HCT116 (cell line): Measurements from ENCODE around the gene NPSR1. TPM values are rescaled to one million over a fixed set of nuclear protein-coding genes. Genes with fewer than 3 reads are reported as not detected.

Experiments used
- ATAC-seq: fragments of 200-7000 bp; cut with Tn5 transposase; 2 replicates; pipeline ENCODE4 v1.9.1; 2020; ENCODE audit warnings: mild to moderate bottlenecking, moderate library complexity
- BruUV-seq: library from RNA; stranded (reverse); fragments of 400-500 nt; replicated peaks from 2 replicates; lab custom pipeline; 2021; lab: Mats Ljungman, UMichigan
- CTCF ChIA-PET: fragments of 300-600 bp; sonication (Branson Sonifier 250); formaldehyde crosslinking; loops from one replicate; lab custom pipeline; 2021; ENCODE audit warnings: antibody characterized with exemption; lab: Charles Lee
- POLR2A ChIA-PET: fragments of 300-600, 350-600 bp; sonication (Branson Sonifier 250); formaldehyde crosslinking; loops from one replicate; lab custom pipeline; 2021; ENCODE audit warnings: antibody characterized with exemption; lab: Charles Lee
- RAD21 ChIA-PET, 2 experiments: fragments of 300-600 bp; sonication (Branson Sonifier 250); formaldehyde crosslinking; loops; one replicate each; lab custom pipeline; 2023; ENCODE audit warnings: low total read pairs in 2 of 2; ENCODE audit not compliant: uncharacterized antibody in 2 of 2, unreplicated experiment in 2 of 2, low non-redundant PET in 1 of 2; lab: Charles Lee
- DNase-seq: peaks from one replicate; pipeline ENCODE4 v3.0.0-alpha.2; 2010; ENCODE audit warnings: low read depth, low spot score
- H2AFZ ChIP-seq: fragments of 200-600 bp; shearing (Covaris generic), sonication (generic); 2 replicates; pipeline ENCODE4 v1.6.1; 2017; ENCODE audit warnings: low read depth, mixed run types, mixed read lengths, antibody characterized with exemption, low read length; ENCODE audit not compliant: poor library complexity, severe bottlenecking
- H3K27ac ChIP-seq: 2 replicates; pipeline ENCODE4 v1.5.1; 2012; ENCODE audit warnings: low read depth, low read length
- H3K27me3 ChIP-seq: fragments of 200-600 bp; sonication (generic); 2 replicates; pipeline ENCODE4 v1.6.1; 2016; ENCODE audit warnings: mixed run types, low read length, mixed read lengths; ENCODE audit not compliant: insufficient read depth
- H3K36me3 ChIP-seq, 2 experiments: fragments of 200-500 bp in 1 of 2; fragments of 200-600 bp in 1 of 2; sonication (Bioruptor generic) in 1 of 2; sonication (generic) in 1 of 2; 2 replicates each; pipeline versions ENCODE4 v1.5.1 to v1.6.1; 2014 to 2016; ENCODE audit warnings: low read length in 2 of 2, inconsistent platforms in 1 of 2, mixed read lengths in 1 of 2, mixed run types in 1 of 2; ENCODE audit not compliant: insufficient read depth in 2 of 2, control insufficient read depth in 1 of 2
- H3K4me1 ChIP-seq, 2 experiments: fragments of 200-600 bp in 1 of 2; sonication (generic) in 1 of 2; 2 replicates each; pipeline versions ENCODE4 v1.5.1 to v1.6.1; 2012 to 2017; ENCODE audit warnings: low read length in 2 of 2, inconsistent platforms in 1 of 2, mild to moderate bottlenecking in 1 of 2, mixed read lengths in 1 of 2, mixed run types in 1 of 2, moderate library complexity in 1 of 2; ENCODE audit not compliant: insufficient read depth in 2 of 2, control insufficient read depth in 1 of 2
- H3K4me2 ChIP-seq: fragments of 200-600 bp; sonication (generic); 2 replicates; pipeline ENCODE4 v1.6.1; 2017; ENCODE audit warnings: mixed run types, low read length, mixed read lengths
- H3K4me3 ChIP-seq, 2 experiments: fragments of 200-600 bp in 1 of 2; sonication (generic) in 1 of 2; replicated peaks in 1 of 2; 2 replicates each; pipeline ENCODE4 v1.5.1; 2011 to 2016; ENCODE audit warnings: low read length in 2 of 2, control low read depth in 1 of 2, low read depth in 1 of 2, mild to moderate bottlenecking in 1 of 2, mixed read lengths in 1 of 2, mixed run types in 1 of 2
- H3K79me2 ChIP-seq: fragments of 200-600 bp; sonication (generic); 2 replicates; pipeline ENCODE4 v1.6.1; 2017; ENCODE audit warnings: mild to moderate bottlenecking, mixed run types, low read length, moderate library complexity, mixed read lengths; ENCODE audit not compliant: insufficient read depth
- H3K9ac ChIP-seq: fragments of 200-600 bp; sonication (generic); 2 replicates; pipeline ENCODE4 v1.6.1; 2016; ENCODE audit warnings: low read length, mixed read lengths
- H3K9me2 ChIP-seq: fragments of 200-600 bp; sonication (generic), shearing (Covaris generic); 2 replicates; pipeline ENCODE4 v1.6.1; 2017; ENCODE audit warnings: mixed run types, mild to moderate bottlenecking, moderate library complexity; ENCODE audit not compliant: insufficient read depth
- H3K9me3 ChIP-seq, 2 experiments: fragments of 200-500 bp in 1 of 2; fragments of 200-600 bp in 1 of 2; sonication (Bioruptor generic) in 1 of 2; sonication (generic) in 1 of 2; 2 replicates each; pipeline ENCODE4 v1.6.1; 2014 to 2017; ENCODE audit warnings: low read length in 2 of 2, mixed read lengths in 2 of 2, inconsistent platforms in 1 of 2, low read depth in 1 of 2, mild to moderate bottlenecking in 1 of 2, mixed run types in 1 of 2, moderate library complexity in 1 of 2; ENCODE audit not compliant: control insufficient read depth in 1 of 2, insufficient read depth in 1 of 2
- H4K20me1 ChIP-seq: fragments of 200-600 bp; sonication (generic), shearing (Covaris generic); 2 replicates; pipeline ENCODE4 v1.6.1; 2017; ENCODE audit warnings: mixed run types, mild to moderate bottlenecking, moderate library complexity; ENCODE audit not compliant: insufficient read depth
- ATF3 ChIP-seq: IDR thresholded peaks from 2 replicates; pipeline ENCODE4 v1.6.1; 2012
- CBX3 ChIP-seq: IDR thresholded peaks from 2 replicates; pipeline ENCODE4 v1.6.1; 2012; ENCODE audit warnings: low read depth
- EGR1 ChIP-seq: IDR thresholded peaks from 2 replicates; pipeline ENCODE4 v1.6.1; 2012; ENCODE audit warnings: low read depth
- ELF1 ChIP-seq: IDR thresholded peaks from 2 replicates; pipeline ENCODE4 v1.6.1; 2012; ENCODE audit warnings: low read depth, borderline replicate concordance
- EZH2phosphoT487 ChIP-seq: fragments of 200-600 bp; IDR thresholded peaks from 2 replicates; pipeline ENCODE4 v1.6.1; 2018; ENCODE audit warnings: antibody characterized with exemption, borderline replicate concordance
- POLR2A ChIP-seq: IDR thresholded peaks from 2 replicates; pipeline ENCODE4 v1.7.0; 2011; ENCODE audit warnings: borderline replicate concordance; ENCODE audit not compliant: insufficient read depth, insufficient read length; ENCODE audit errors: extremely low read depth
- POLR2AphosphoS5 ChIP-seq: IDR thresholded peaks from 2 replicates; pipeline ENCODE4 v1.6.1; 2011; ENCODE audit warnings: mild to moderate bottlenecking, low read depth, low read length, moderate library complexity
- REST ChIP-seq: IDR thresholded peaks from 2 replicates; pipeline ENCODE4 v1.6.1; 2012; ENCODE audit warnings: low read depth
- SP1 ChIP-seq: IDR thresholded peaks from 2 replicates; pipeline ENCODE4 v1.6.1; 2012; ENCODE audit warnings: low read depth
- SRF ChIP-seq: IDR thresholded peaks from 2 replicates; pipeline ENCODE4 v1.6.1; 2012; ENCODE audit warnings: low read depth
- TCF7L2 ChIP-seq: IDR thresholded peaks from 2 replicates; pipeline ENCODE4 v1.7.0; 2011; ENCODE audit warnings: borderline replicate concordance, inconsistent platforms; ENCODE audit not compliant: insufficient read depth, insufficient read length; ENCODE audit errors: extremely low read depth
- YY1 ChIP-seq: IDR thresholded peaks from 2 replicates; pipeline ENCODE4 v1.6.1; 2011; ENCODE audit warnings: low read length, low read depth, moderate library complexity, mild to moderate bottlenecking; ENCODE audit not compliant: insufficient replicate concordance; ENCODE audit errors: extremely low read depth
- ZFX ChIP-seq: fragments of 450-650 bp; IDR thresholded peaks from 2 replicates; pipeline ENCODE4 v1.6.1; 2017
- ZNF274 ChIP-seq: fragments of 200-500 bp; sonication (Bioruptor generic); IDR thresholded peaks from 2 replicates; pipeline ENCODE4 v1.6.1; 2014; ENCODE audit warnings: mild to moderate bottlenecking, low read depth, low read length, inconsistent platforms
- intact Hi-C: fragments of 100-400 bp; cut with micrococcal nuclease; formaldehyde crosslinking; loops from 2 replicates; pipeline ENCODE4 v1.10.0; 2022
- total RNA-seq: library from RNA; stranded (reverse); gene quantifications from one replicate; pipeline ENCODE4 v1.2.1, GENCODE V29; 2021; ENCODE audit not compliant: unreplicated experiment

The NPSR1 gene
- total RNA-seq, 1 experiment from 2014 or later = not detected

GRCh38 chr7:34734771-34735170, 76.8 kb downstream of the NPSR1 start:
- no peaks in the 10 kb centered on the region for H3K9me2 ChIP-seq
- BruUV-seq = no TSS peak
- H3K4me1 ChIP-seq = no peaks in the 10 kb centered on the region
- H3K9ac ChIP-seq = no peak overlapping the region
- ChIA-PET CTCF (no interaction called here), RAD21 (no interaction called here), POLR2A (no interaction called here)
- ATAC-seq (no peak), DNase-seq (no peak)
- H4K20me1 ChIP-seq = no peaks in the 10 kb centered on the region
- no peak overlapping the region for H3K4me2 ChIP-seq
- no peak for TF ChIP-seq POLR2A
- TF ChIP-seq EZH2phosphoT487 = no peak
- no peak for TF ChIP-seq TCF7L2
- no peak for TF ChIP-seq ELF1
- TF ChIP-seq EGR1 = no peak
- TF ChIP-seq ZNF274 = no peak
- no peak for TF ChIP-seq CBX3
- TF ChIP-seq ATF3 = no peak
- no peak for TF ChIP-seq SRF
- TF ChIP-seq YY1 = no peak
- no peak for TF ChIP-seq REST
- no peak for TF ChIP-seq SP1
- TF ChIP-seq POLR2AphosphoS5 = no peak
- no peak for TF ChIP-seq ZFX
- no peaks in the 10 kb centered on the region for H3K9me3 ChIP-seq
- intact Hi-C loops = no loop called here
- no peak overlapping the region for H3K4me3 ChIP-seq
- H3K27me3 ChIP-seq = no peaks in the 10 kb centered on the region
- H2AFZ ChIP-seq = no peak overlapping the region
- H3K79me2 ChIP-seq = no peaks in the 10 kb centered on the region
- no peaks in the 10 kb centered on the region for H3K36me3 ChIP-seq
- H3K27ac ChIP-seq = no peak overlapping the region
